T-helper 1 cell treated with Interleukin-12 subunit alpha and Interleukin-12 subunit beta and Interleukin-4 antibody, amounts not matched to agents 30 ng/mL and 1 ng/mL, for 36 hours (primary cell): Measurements from ENCODE around the gene NDST4. TPM values are rescaled to one million over a fixed set of nuclear protein-coding genes. Genes with fewer than 3 reads are reported as not detected.
"Not testable (repeated sequence)": the region's sequence is repeated elsewhere in the genome, so short reads cannot be mapped to it uniquely, and the experiment has no call there.

Source experiments
- intact Hi-C: fragments of 100-400 bp; cut with micrococcal nuclease; formaldehyde crosslinking; loops from one replicate; pipeline ENCODE4 v1.15.1; 2024
- total RNA-seq: library from RNA; stranded (reverse); gene quantifications from 2 replicates; pipeline ENCODE4 v1.2.3, GENCODE V29; 2022

NDST4 gene
- total RNA-seq, 1 donor from 2014 or later = not detected

DNA sequence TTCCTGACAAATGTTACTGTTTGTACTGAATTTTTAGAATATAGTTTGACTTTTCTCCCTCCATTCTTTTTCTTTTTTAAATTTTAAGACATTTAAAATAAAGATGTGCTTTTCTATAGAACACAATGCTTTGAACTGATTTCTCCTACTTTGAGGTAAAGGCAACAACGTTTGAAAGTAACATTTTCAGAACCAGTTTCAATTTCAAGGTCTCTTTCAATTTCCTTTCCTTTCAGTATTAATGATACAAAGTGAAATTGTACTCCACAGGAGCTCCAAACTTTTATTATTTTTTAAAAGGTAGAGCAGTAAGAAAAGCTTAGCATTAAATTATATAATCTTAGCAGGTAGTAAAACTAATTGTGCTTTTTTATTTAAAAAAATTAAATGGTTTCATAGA lies 54.9 kb downstream of the NDST4 start:
- intact Hi-C loops = no loop called here

DNA sequence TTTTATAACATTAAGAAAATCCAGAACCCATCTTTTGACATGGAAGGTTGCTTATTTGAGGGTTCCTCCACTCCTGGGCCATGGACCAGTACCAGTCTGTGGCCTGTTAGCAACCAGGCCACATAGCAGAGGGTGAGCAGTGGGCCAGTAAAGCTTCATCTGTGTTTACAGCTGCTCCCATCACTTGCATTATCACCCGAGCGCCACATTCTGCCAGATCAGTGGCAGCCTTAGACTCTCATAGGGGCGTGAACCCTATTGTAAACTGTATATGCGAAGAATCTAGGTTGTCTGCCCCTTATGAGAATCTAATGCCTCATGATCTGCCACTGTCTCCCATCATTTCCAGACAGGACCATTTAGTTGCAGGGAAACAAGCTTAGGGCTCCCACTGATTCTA lies 58.6 kb downstream of the NDST4 start:
- intact Hi-C loops = no loop called here

DNA sequence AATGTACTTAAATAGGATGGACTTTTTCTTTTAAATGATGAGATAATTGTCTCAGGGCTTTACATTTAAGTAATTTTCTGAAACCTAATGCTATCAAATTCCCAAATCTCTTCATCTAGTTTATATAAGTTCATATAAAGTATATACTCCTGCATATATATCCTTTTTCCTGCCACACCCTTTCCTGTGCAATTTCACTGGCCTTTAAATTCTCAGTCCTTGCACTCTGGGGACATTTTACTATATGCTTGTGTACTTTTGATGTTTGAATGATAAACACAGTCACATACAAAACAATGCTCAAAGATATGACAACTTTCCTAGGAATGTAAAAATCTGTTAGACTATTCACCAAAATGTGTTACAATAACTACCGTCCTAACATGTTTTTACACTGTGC lies 60.1 kb downstream of the NDST4 start:
- intact Hi-C loops = no loop called here

DNA sequence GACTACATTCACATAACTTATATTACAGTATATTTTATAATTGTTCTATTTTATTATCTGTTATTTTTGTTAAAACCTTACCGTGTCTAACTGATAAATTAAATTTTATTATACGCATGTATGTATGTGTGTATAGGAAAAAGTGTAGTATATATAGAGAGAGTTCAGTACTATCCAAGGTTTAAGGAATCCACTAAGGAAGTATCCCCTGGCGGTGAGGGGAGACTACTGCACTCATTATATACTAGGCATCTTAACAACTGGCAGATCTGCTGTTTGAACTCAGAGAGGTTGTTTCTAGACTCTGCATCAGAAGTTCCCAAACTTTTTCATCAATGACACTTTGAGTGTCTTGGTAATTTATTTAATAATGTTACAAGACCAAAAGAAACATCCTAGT lies 70.9 kb downstream of the NDST4 start:
- intact Hi-C loops = no loop called here

DNA sequence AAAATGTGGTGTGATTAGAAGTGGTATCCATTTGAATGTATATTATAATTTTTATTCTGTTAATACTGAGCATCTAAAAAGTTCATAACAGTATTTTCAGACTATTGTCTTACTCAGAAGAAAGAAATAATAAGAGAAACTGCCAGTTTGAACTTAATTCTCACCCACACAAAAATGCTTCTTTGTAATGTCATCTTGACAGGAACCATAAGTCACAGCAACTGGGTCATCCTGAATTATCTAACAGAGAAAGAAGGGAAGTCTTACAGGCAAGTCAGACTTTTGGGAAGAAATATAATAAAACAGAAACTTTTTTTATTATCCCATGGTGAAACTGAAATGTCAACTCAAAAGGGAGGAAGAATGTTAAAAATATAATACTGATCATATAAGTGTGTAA lies 83.1 kb downstream of the NDST4 start:
- intact Hi-C loops = no loop called here

DNA sequence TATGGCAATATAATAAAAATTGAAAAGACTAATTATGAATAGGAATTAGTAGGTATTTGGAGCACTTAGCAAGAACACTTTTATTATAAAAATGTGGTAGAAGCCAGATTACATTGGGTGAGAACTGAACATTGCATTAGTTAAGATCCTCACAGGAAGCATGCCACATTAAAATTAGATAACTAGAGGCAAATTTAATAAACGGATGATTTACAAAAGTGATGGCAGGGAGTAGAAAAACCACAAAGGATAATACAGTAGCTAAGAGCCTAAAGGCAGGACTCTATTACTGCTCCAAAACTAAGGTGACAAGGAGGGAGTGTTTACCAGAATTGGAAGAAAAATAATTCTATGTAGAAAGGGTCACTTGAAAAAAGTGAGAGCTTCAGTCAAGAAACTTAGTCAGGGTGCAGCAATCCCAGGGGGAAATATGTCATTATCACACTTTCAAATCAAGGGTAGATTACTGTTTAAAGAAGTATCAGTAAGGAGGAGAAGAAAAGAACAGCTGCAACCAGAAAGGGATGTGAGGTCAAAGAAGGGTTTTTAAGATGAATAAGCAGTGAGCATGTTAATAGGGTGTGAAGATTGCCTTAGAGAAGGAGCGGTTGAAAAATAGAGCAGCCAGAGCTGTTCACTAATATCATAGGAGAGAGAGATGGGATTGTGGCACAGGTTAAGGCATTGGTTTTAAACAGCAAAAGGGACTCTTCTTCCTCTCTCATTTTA lies 84.6 kb downstream of the NDST4 start:
- intact Hi-C loops = no loop called here

DNA sequence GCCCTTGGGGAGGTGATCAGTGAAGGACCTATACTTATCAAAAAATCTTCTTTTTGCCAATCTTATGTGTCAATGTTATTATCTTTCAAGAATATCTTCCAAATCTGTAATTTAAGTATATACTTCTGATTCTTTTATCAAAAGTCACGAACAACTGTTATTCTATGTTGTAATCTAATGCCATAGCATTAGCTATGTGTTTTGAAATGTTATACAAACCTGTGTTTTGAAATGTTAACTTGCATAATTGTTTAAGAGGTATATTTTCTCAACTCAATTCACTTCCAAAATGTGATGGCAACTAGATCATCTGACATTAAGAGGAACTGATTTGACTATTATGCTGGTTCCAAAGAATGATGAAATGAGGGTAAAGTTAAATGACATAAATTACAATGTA lies 113.5 kb downstream of the NDST4 start:
- intact Hi-C loops = no loop called here

DNA sequence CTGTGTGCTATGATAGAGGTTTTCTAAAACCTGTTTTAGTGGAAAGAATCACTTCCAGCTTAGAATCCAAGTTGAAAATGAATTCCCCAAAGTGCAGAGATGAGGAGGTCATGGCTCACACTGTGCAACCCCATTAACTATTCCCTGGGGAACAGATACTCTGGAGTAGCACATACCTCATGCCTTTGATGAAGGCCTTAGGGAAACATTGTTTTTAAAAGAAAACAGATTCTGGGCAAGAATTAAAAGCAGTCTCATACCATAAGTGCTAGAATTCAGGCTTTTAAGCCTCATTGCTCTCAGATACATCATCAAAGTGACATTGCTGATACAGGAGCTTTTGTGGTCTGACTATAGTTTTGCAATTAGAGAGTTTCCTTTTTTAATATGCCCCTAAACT lies 115.1 kb downstream of the NDST4 start:
- intact Hi-C loops = no loop called here

DNA sequence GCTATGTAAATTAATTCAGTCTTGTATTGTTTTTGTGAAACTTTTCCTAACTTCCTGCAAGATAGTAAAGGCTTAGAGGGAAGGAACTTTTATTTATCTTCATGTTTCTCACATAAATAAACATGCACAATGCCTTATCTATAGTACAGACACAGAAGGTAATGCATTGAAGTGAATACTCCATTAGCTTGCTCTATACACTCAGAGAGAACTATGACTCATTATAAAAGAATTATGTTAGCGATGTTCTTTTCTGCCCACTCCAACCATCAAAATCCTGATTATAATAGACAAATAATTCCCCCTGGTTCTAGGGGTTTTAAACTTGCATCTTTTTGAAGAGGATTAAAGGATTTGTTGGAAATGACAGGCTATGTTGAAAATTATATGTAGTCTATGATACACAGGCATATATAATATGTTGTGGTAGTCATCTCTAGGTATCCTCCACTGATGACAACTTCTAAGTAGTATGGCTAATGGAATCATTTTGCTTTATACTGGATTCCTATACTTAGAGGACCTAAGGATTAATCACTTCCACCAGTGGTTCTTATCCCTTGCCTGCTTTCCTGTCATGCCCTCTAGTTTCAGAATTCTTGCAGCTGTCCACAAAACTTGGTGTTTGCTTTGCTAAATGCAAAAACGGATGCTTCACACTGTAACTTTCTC lies 115.7 kb downstream of the NDST4 start:
- intact Hi-C loops = no loop called here

DNA sequence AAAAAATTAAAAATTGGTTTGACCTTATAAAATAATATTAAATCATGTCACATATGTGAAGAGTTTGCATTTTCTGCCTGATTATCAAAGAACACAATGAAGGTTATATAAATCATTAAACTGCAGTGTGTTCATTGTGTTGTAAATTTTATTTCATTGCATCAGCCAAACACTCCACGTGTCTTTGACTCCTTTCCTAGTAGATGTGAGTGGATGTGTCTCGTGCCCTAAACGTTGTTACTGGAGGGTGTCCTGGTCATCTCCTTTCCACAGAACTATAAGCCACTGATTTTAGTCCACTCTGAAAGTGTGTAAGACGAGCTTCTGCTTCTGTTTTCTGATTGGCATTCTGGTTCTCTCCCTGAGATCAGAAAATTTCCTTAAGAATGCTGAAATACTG lies 127.3 kb downstream of the NDST4 start:
- intact Hi-C loops = no loop called here

DNA sequence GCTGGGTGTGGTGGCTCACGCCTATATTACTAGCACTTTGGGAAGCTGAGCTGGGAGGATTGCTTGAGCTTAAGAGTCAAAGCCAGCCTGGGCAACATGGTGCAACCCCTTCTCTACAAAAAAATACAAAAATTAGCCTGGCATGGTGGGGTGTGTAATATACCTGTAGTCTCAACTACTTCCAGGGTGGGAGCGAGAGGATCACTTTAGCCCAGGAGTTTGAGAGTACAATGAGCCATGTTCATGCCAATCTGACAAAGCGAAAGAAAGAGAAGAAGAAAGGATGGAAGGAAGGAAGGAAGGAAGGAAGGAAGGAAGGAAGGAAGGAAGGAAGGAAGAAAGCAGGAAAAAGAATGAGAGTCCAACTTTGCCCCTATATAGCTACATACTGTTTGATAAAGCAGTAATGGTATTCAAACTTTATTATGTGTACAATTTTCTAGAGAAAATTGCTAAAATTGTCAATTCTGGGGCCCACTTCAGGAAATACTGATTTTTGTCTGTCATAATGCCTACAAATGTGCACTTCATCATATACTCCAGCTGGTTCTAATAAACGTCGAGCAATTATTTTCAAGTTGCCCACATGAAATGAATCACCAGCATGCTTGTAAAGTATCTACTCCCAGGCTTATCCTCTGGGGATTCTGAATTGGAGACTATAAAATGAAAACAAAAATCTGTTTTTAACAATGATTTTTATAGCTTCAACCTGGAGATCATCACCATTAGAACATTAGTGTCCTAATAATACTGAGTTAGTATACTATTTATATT lies 132.3 kb downstream of the NDST4 start:
- intact Hi-C loops = no loop called here

DNA sequence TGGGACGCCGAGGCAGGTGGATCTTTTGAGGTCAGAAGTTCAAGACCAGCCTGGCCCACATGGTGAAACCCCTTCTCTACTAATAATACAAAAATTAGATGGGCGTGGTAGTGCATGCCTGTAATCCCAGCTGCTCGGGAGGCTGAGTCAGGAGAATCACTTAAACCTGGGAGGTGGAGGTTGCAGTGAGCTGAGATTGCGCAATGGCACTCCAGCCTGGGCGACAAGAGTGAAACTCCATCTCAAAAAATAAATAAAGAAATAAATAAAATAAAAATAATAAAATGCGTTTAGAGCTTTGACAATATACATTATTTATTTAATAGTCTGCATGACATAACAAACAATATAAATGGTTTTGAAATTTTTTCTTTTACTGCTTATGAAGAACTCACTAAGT lies 133.0 kb downstream of the NDST4 start:
- intact Hi-C loops = not testable (repeated sequence)

DNA sequence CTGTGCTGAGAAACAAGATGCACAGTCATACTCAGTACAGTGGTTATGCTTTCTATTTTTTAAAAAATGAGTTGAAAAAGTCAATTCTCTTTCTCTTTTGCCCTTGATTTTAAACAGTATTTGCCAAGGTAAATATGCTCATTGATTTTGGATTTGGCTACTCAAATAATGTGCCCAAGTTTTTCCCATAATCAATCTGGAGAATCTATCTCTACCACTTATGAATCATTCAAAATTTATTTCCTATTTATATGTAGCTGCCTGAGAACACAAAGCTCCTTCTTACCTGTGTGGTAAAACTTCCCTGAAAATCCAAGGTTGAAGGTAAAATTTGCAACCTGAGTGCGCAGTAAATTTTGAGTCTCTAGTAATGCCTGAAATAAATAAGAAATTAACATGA lies 136.5 kb downstream of the NDST4 start:
- intact Hi-C loops = no loop called here

DNA sequence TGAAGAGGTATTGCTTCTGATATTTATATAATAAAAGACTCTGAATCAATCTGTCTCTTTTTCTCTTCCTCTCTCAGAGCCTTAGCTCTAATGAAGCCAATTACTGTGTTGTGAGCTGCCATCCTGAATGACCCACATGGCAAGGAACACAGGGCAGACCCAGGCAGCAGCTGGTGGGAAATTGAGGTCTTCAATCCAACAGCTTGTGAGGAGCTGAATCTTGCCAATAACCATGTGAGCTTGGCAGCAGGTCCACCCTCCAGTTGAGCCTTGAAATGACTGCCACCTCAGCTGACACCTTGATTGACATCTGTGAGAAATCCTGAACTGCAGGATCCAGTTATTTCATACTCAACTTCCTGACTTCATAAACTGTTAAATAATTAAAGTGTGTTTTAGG lies 149.4 kb downstream of the NDST4 start:
- intact Hi-C loops = no loop called here

DNA sequence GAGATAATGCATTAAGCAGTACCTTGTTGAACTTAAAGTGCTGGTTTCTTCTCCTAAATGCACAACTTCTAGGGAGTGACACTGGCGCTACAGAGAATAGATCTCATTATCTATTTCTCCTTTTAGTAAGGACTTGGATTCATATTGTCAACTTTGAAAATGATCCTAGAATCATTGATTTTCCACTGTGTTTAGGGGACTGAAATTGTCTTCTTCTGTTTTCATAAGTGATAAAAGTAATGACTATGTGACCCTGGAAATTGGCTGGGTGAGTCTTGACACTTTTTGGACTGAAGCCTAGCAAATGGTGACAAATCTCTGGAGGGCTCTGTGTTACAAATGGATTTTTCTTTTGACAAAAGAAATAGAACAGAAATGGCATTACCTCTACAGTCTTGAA lies 167.8 kb downstream of the NDST4 start:
- intact Hi-C loops = no loop called here

DNA sequence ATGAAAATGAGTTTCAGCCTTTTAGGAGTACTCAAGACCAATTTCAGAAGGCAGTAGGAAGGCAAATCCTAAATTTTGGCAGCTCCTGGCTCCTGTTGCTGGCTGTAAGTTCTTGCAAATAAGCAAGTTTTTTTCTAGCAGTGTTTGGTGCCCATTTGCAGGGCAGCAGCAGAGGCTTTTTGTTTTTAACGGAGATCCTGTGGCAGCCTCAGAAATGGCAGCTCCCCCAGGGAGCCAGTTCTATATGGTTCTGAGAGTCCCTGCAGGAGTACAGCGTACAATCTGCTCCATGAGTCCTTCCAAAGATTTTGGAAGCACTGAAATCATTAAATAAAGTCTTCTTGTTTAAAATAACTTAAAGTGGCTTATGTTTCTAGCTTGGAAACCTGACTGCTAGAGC lies 171.9 kb downstream of the NDST4 start:
- intact Hi-C loops = no loop called here

DNA sequence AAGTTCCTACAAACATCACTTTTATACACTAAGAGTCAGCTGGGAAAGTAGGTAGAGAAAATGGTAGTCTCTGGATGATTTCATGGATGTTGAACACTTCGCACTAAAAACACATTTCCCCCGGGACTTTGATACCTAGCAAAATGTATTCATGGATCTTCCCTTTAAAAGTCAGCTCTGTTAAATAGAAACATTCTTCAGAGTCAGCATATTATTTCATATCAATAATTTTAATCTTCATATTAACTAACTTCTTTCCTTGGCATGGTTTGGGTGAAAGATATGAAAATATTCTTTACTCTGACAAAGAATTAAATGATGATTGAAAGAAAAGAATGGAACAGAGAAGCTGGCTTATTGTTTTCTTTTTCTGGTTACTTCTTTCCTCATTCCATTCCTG lies 185.5 kb downstream of the NDST4 start:
- intact Hi-C loops = no loop called here

DNA sequence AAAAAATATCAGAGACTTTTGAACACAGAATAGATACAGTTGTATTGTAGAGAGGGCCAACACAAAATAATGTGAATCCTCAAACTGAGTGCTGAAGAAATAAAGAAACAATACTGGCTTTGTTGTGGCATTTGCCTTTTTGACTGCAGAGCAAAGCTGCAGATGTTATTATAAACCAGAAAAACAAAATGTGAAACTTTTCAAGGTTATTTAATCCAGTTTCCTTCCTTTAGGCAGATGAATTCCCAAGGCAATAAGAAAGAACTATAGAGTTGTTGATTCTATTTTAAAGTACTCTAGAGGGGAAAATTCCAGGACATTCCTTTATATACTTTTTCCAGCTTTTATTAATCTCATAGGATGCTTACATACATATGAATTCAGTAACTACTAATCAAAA lies 186.8 kb downstream of the NDST4 start:
- intact Hi-C loops = no loop called here

DNA sequence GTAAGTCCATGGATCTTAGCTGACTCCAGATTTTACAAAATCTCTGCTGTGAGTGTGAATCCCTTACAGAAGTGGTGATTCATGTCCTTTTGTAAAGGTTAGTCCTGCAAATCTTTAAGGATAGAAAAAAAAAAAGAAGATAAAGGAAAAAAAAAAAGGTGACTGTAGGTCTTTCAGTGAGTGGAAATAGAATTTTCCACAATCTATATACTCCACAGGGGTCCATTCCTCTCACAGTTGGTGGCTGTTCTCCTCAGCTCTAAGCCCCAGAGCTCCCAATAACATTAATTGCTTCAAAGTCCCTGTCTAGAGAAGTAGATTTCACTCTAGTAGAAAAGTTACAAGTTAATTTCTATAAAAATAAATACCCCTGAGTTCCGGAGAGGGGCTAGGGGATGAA lies 189.1 kb downstream of the NDST4 start:
- intact Hi-C loops = no loop called here

DNA sequence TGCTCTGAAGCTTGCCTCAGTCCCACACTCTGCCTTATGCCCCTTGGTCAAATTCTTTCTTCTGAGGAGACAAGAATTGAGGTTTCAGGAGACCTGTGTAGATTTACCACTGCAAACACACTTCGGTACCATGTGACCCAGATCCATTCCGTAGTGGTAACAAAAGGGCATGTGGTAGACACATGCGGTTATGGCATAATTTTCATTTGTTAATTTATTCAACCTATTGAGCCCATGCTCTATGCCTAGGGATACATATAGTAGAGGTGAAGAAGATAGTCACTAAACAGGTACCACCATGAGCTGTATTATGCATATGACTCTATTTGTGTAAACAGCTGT lies 190.9 kb downstream of the NDST4 start:
- intact Hi-C loops = no loop called here

DNA sequence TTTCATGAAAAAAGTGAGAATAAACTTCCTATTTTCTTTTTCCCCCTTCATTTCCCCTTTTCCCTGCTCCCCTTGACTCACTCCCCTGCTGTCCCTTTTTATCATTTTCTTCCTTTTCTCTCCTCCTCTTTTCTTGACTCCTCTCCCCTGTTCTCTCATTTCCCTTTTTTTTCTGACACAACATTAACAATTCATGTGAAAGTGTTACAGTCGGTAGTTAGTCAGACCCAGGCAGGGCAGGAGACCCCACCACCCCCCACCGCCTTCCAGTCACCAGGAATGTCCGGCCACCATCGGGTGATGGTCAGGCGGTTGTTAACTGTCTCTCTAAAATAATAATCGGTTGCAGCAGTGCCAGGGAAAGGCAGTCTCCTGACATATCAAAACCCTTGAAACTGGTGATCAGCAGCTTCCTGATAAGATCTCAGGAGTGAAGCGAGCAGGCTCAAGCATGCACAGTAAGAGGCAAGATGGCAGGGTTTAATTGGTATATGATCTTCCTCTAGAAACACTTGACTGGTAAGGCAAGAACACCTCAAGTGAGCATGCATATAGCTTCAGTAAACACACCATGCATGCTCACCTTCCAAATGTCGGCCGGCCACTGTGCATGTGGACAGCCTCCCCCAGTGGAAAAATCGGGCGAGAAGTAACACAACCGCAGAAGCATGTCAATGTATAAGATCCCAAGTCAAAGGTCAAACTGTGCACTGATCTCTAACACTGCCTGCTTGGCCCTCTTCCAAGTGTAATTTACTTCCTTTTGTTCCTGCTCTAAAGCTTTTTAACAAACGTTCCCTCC lies 191.4 kb downstream of the NDST4 start:
- intact Hi-C loops = no loop called here

DNA sequence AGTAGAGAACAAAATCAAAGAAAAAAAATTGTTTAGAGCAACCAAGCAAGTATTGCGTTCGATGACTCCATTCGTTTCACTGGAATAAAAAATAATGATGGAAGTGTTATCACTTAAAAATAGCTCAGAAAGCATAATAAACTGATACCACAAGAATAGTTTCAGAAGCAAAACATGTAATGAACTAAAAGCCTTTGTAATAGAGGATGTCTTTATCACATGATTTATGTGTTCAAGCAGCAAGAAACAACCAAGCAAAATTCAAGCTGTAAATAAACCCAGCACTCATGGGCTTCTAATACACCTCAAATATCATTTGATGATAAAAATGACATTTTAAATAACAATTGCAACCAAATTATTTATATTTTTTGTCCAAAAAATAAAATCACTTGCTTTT lies 192.2 kb downstream of the NDST4 start:
- intact Hi-C loops = no loop called here
